Spleen (tissue), 7 donors: ENCODE data around the gene TMEM203.

Experiments used
- CTCF ChIP-seq, 11 experiments: fragments of 200-600 bp in 7 of 11; fragments of 450-650 bp in 4 of 11; sonication (generic) in 4 of 11; IDR thresholded peaks in 8 of 11; conservative IDR thresholded peaks in 3 of 11; 1 replicate in 7 of 11; 2 replicates in 4 of 11; pipeline versions ENCODE4 v1.4.0 to v1.8.0; 2016 to 2021; ENCODE audit warnings: antibody characterized with exemption in 11 of 11, inconsistent platforms in 4 of 11, mild to moderate bottlenecking in 1 of 11
- POLR2A ChIP-seq, 3 donors: fragments of 450-650 bp; IDR thresholded peaks; one replicate each; pipeline ENCODE4 v1.5.1; 2017; ENCODE audit warnings: antibody characterized with exemption in 3 of 3, mild to moderate bottlenecking in 1 of 3
- POLR2AphosphoS5 ChIP-seq, 3 donors: sonication (generic); formaldehyde crosslinking; IDR thresholded peaks; one replicate each; pipeline ENCODE4 v1.5.1; 2017; ENCODE audit warnings: antibody characterized with exemption in 3 of 3
- donor health status: DM: no; HTN: no; CAD: no; lungs with moderate emphysema.
- donor health status: DM: no; HTN: no; CAD: no.
- donor health status: DM: no; HTN: no; CAD: no.

DNA sequence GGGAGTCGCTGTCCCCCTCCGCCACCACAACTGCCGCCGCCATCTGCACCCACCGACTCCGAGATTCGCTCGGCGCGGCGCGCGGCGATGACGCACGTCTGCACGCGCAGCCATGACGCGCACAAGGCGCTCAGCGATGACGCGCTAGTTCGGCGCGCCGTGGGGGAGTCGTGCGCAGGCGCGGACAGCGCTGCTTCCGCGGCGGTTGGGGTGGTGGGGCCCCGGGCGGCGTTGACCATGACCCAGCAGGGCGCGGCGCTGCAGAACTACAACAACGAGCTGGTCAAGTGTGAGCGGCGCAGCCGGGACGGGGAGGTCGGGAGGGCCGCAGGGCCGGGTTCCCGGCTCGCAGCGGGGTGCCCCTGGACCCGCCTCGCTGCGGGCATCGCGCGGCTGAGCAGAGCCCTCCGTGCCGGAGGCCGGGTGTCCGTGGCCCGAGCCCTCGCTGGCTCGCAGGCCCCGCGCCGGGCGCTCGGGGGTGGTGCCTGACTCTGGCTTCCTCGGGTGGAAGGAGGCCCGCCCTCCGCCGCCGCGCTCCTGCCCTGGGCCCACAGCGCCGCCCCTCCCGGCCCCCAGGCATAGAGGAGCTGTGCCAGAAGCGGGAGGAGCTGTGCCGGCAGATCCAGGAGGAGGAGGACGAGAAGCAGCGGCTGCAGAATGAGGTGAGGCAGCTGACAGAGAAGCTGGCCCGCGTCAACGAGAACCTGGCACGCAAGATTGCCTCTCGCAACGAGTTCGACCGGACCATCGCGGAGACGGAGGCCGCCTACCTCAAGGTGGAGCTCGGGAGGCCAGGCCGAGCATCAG lies 16.8 kb downstream of the TMEM203 start, which contains the start of the genes ANAPC2 and SSNA1:
- peak in 7 of 11 experiments; percentile 10 to 31 (median 20) for TF ChIP-seq CTCF (IDR thresholded peaks at IDR 0.05 in 8 of 11, conservative IDR thresholded peaks at IDR 0.05 in 3 of 11)
- TF ChIP-seq POLR2AphosphoS5 (IDR thresholded peaks at IDR 0.05) = peak; percentile 98 to 99 (median 99)
- TF ChIP-seq POLR2A (IDR thresholded peaks at IDR 0.05) = peak; percentile 77 to 94 (median 81)
